ENCODE results near the gene HSD17B12.
"Not testable (repeated sequence)": the region's sequence is repeated elsewhere in the genome, so short reads cannot be mapped to it uniquely, and the experiment has no call there.

The HSD17B12 gene

DNA sequence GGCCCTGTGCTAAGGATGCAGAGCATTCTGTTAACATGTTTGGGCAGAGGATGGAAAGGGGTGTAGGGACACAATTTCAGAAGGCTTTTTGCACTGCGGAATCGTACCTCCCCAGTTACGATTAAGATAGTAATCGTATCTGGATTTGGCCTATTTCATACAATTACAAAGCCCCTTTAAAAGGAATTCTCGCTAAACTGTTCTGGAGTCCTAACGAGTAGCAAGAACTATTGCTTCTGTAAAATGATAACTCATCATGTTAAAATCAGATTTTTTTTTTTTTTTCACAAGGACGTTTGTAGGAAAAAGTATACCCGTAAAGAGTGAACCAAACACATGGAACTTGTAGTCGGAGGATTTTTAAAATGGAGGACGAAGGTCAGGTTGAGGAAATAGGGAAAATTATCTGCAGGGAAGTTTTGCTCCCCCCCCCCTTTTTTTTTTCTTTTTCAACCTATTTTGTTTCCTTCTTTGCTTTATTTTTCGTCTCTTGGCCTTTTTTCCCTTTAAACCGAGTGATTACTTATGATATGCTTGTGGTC, 934 bp downstream of the HSD17B12 start:
- no peaks in the 10 kb centered on the region for H3K27me3 ChIP-seq (ENCODE audit: insufficient read depth, low read depth, severe bottlenecking)
- DNase-seq = no peak
- H3K36me3 ChIP-seq = peaks cover 9% of the 10 kb centered on the region
- peaks cover 2% of the 10 kb centered on the region for H3K9me3 ChIP-seq (ENCODE audit: severe bottlenecking)
- TF ChIP-seq, protein P1, sequence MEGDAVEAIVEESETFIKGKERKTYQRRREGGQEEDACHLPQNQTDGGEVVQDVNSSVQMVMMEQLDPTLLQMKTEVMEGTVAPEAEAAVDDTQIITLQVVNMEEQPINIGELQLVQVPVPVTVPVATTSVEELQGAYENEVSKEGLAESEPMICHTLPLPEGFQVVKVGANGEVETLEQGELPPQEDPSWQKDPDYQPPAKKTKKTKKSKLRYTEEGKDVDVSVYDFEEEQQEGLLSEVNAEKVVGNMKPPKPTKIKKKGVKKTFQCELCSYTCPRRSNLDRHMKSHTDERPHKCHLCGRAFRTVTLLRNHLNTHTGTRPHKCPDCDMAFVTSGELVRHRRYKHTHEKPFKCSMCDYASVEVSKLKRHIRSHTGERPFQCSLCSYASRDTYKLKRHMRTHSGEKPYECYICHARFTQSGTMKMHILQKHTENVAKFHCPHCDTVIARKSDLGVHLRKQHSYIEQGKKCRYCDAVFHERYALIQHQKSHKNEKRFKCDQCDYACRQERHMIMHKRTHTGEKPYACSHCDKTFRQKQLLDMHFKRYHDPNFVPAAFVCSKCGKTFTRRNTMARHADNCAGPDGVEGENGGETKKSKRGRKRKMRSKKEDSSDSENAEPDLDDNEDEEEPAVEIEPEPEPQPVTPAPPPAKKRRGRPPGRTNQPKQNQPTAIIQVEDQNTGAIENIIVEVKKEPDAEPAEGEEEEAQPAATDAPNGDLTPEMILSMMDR (IDR thresholded peaks at IDR 0.05; ENCODE audit: low read depth, low read length) = no peak
- H3K27ac ChIP-seq = peak overlapping the region; percentile 79
- H3K4me3 ChIP-seq (ENCODE audit: low read depth, low read length) = peak overlapping the region; percentile 71

DNA sequence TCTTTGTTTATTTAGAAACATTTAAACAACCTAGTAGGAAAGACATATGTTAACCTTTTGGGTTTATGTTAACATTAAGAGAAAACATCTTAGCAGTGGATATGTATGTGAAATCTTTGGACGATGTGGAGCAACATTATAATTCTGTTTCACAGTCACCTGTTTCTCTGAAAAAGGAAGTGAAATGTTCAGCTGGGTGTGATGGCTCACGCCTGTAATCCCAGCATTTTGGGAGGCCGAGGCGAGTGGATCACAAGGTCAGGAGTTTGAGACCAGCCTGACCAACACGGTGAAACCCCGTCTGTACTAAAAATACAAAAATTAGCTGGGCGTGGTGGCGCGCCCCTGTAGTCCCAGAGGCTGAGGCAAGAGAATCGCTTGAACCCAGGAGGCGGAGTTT, 1.5 kb downstream of the HSD17B12 start:
- peak overlapping the region; percentile 71 for H3K4me3 ChIP-seq (ENCODE audit: low read depth, low read length)
- H3K27ac ChIP-seq; H3K36me3 ChIP-seq; DNase-seq; H3K27me3 ChIP-seq (ENCODE audit: insufficient read depth, low read depth, severe bottlenecking); H3K9me3 ChIP-seq (ENCODE audit: severe bottlenecking): not testable (repeated sequence)

DNA sequence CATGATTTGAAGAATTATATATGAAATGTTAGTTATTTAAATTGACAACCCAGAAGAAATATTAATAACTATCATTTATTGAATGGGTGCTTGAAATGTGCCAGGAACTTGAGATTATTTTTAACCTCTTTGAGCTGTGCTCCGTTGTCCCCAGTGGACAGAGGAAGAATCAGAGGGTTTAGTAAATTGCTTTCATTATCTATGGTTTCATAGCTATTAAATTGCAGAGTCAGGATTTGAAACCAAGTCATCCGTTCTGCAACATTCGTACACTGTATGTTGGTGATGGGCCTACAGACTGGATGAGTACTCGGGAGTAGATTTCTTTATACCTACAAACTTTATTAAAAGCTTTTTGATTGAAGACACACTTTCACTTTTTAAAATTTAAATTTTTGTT, 4.9 kb downstream of the HSD17B12 start:
- no peak for DNase-seq
- TF ChIP-seq, protein P1 (IDR thresholded peaks at IDR 0.05; ENCODE audit: low read depth, low read length) = no peak
- H3K4me3 ChIP-seq (ENCODE audit: low read depth, low read length) = no peak overlapping the region
- no peaks in the 10 kb centered on the region for H3K9me3 ChIP-seq (ENCODE audit: severe bottlenecking)
- H3K27me3 ChIP-seq (ENCODE audit: insufficient read depth, low read depth, severe bottlenecking) = no peaks in the 10 kb centered on the region
- no peak overlapping the region for H3K27ac ChIP-seq
- peaks cover 9% of the 10 kb centered on the region for H3K36me3 ChIP-seq

DNA sequence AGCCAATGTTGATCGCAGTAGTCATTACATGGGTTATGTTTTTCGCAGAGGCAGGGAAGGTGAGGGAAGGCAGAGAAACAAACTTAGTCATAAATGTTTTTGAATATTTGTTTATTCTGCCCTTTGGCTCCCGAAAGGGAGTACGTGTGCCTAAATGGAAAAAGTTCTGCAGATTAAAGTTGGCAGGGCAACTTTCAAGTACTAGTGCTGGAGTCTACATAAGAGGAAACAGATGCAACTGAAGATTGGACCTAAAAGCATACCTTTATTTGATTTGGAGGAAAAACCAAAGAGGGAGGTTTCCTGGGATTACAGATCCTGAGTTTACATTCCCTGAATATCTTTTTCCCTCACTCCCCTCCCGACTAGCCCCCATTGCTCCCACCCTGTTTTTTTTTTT, 5.7 kb downstream of the HSD17B12 start:
- Histone ChIP-seq H3K4me3 (ENCODE audit: low read depth, low read length) (no peak overlapping the region), H3K27ac (no peak overlapping the region), H3K27me3 (ENCODE audit: insufficient read depth, low read depth, severe bottlenecking) (no peaks in the 10 kb centered on the region), H3K9me3 (ENCODE audit: severe bottlenecking) (no peaks in the 10 kb centered on the region), H3K36me3 (peaks cover 9% of the 10 kb centered on the region)
- TF ChIP-seq, protein P1 (IDR thresholded peaks at IDR 0.05; ENCODE audit: low read depth, low read length) = no peak
- DNase-seq = no peak

DNA sequence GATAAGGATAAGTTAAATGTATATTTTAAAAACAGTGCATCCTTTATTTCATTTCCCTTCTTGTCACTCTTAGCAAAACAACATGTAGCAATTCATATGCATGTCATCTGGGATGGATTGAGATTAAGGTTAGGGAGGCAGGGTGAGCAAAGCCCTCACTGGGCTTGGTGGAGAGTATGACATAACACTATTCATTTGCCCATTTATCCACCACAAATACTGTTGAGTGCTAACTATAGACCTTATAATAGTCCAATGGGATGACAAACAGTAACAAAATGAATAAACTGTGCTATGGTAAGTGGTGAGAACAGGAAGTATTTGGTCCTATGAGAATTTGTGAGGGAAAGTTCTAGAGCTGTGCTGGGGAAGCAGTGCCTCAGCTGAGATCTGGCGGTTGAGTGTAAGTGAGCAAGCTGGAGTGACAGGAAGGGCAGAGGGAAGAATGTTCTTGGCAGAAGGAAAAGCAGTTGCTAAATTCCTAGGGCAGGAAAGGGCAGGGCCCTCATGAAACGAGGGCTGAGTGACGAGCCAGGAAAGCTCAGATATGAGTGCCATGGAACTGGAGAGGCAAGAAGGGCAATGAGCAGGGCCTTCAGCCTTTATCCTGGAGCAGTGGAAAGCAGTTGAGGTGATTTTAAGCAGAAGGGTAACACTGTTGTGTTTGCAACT, 6.7 kb downstream of the HSD17B12 start:
- no peak for DNase-seq
- TF ChIP-seq, protein P1 (IDR thresholded peaks at IDR 0.05; ENCODE audit: low read depth, low read length) = no peak
- H3K9me3 ChIP-seq (ENCODE audit: severe bottlenecking) = no peaks in the 10 kb centered on the region
- no peaks in the 10 kb centered on the region for H3K27me3 ChIP-seq (ENCODE audit: insufficient read depth, low read depth, severe bottlenecking)
- no peak overlapping the region for H3K27ac ChIP-seq
- H3K36me3 ChIP-seq = peaks cover 9% of the 10 kb centered on the region; the same call in 1 of the 2 replicates
- H3K4me3 ChIP-seq (ENCODE audit: low read depth, low read length) = no peak overlapping the region

DNA sequence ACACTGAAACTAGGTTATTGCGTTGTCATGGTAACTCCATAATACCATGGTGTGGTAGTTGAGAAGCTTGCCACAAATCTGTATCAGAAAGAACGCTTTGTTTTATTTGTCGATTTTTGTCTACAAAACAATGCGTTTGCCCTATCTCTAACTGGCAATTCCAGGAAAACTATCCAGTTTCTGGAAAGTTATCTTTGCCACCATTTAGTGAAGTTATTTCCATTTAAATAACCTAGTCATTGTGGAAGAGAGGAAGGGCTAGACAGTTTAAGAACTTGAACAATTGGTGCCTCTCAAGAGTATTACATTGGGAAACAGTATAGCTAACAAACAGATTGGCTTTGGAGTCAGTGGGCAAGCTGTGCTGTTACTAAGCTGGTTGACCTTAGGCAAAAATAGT, 7.9 kb downstream of the HSD17B12 start:
- Histone ChIP-seq H3K27me3 (ENCODE audit: insufficient read depth, low read depth, severe bottlenecking) (no peaks in the 10 kb centered on the region), H3K36me3 (peaks cover 9% of the 10 kb centered on the region; the same call in 1 of the 2 replicates), H3K4me3 (ENCODE audit: low read depth, low read length) (no peak overlapping the region), H3K9me3 (ENCODE audit: severe bottlenecking) (no peaks in the 10 kb centered on the region), H3K27ac (no peak overlapping the region)
- no peak for DNase-seq
- TF ChIP-seq, protein P1 (IDR thresholded peaks at IDR 0.05; ENCODE audit: low read depth, low read length) = no peak

Data from WERI-Rb-1 (cell line).